ENCODE measurements around the gene CHRNB2. TPM values are rescaled to one million over a fixed set of nuclear protein-coding genes. Genes with fewer than 3 reads are reported as not detected.

Gene CHRNB2
- total RNA-seq, 6 donors from 2014 or later, result 0.15 TPM; not detected in 5

DNA sequence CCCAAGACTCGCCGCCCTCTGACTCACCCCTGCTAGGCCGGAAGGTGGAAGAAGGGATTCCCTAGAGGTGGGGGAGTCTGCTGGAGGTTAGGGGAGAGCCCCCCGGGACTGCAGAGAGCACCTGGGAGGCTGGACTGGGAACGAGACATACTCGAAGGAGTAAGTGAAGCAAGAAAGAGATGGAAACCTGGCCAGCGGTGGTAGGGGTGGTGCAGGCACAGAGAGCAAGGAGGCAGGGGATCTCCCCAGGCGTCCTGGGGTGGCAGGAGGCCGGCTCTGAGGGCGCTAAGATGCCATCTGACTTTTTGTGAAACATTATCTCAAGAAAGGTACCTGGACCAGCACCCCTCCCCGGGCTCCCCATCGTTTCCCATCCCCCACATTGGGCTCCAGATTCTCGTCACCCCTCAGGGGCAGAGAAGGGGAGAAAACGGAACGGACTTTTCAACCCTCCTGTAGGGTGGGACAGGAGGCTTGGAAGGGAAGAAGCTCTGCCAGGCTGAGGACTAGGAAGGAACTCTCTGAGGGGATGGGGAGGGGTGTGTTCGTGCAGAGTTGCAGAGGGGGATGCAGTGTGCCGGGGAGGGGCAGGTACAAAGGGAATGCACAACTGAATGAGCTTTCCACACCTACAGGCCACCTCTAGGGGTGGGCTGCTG lies 708 bp downstream of the CHRNB2 start:
- ATAC-seq (ENCODE audit: low FRiP score in 2 of 2) (no peak), DNase-seq (no peak)
- Histone ChIP-seq H3K27me3 (peaks cover 0 to 15% (median 3%) of the 10 kb centered on the region in 4 donors), H3K4me3 (peak overlapping the region in 3 of 4 donors; percentile 7 to 33 (median 19)), H3K27ac (no peak overlapping the region), H3K36me3 (no peaks in the 10 kb centered on the region), H3K4me1 (peaks cover 8 to 10% (median 9%) of the 10 kb centered on the region in 4 donors), H3K9me3 (no peaks in the 10 kb centered on the region)
- TF ChIP-seq, protein P1, sequence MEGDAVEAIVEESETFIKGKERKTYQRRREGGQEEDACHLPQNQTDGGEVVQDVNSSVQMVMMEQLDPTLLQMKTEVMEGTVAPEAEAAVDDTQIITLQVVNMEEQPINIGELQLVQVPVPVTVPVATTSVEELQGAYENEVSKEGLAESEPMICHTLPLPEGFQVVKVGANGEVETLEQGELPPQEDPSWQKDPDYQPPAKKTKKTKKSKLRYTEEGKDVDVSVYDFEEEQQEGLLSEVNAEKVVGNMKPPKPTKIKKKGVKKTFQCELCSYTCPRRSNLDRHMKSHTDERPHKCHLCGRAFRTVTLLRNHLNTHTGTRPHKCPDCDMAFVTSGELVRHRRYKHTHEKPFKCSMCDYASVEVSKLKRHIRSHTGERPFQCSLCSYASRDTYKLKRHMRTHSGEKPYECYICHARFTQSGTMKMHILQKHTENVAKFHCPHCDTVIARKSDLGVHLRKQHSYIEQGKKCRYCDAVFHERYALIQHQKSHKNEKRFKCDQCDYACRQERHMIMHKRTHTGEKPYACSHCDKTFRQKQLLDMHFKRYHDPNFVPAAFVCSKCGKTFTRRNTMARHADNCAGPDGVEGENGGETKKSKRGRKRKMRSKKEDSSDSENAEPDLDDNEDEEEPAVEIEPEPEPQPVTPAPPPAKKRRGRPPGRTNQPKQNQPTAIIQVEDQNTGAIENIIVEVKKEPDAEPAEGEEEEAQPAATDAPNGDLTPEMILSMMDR (IDR thresholded peaks at IDR 0.05), result no peak
- no peak for TF ChIP-seq POLR2AphosphoS5 (IDR thresholded peaks at IDR 0.05)
- no peak for TF ChIP-seq EP300 (IDR thresholded peaks at IDR 0.05)
- TF ChIP-seq POLR2A (IDR thresholded peaks at IDR 0.05), result no peak
- WGBS, 2 donors, result 41% methylated on average over 15 to 17 of the region's 17 CpGs

DNA sequence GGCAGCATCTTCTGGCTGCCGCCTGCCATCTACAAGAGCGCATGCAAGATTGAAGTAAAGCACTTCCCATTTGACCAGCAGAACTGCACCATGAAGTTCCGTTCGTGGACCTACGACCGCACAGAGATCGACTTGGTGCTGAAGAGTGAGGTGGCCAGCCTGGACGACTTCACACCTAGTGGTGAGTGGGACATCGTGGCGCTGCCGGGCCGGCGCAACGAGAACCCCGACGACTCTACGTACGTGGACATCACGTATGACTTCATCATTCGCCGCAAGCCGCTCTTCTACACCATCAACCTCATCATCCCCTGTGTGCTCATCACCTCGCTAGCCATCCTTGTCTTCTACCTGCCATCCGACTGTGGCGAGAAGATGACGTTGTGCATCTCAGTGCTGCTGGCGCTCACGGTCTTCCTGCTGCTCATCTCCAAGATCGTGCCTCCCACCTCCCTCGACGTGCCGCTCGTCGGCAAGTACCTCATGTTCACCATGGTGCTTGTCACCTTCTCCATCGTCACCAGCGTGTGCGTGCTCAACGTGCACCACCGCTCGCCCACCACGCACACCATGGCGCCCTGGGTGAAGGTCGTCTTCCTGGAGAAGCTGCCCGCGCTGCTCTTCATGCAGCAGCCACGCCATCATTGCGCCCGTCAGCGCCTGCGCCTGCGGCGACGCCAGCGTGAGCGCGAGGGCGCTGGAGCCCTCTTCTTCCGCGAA lies 3.8 kb downstream of the CHRNB2 start:
- H3K9me3 ChIP-seq, result no peaks in the 10 kb centered on the region
- no peak for ATAC-seq (ENCODE audit: low FRiP score in 2 of 2)
- no peak overlapping the region for H3K4me3 ChIP-seq
- TF ChIP-seq, protein P1 (IDR thresholded peaks at IDR 0.05), result no peak
- TF ChIP-seq EP300 (IDR thresholded peaks at IDR 0.05) (no peak), POLR2AphosphoS5 (IDR thresholded peaks at IDR 0.05) (no peak), POLR2A (IDR thresholded peaks at IDR 0.05) (no peak)
- H3K4me1 ChIP-seq, result peaks cover 8 to 10% (median 9%) of the 10 kb centered on the region in 4 donors
- H3K36me3 ChIP-seq, result no peaks in the 10 kb centered on the region
- WGBS, 2 donors, result 95 to 96% methylated on average over 52 to 59 of the region's 59 CpGs
- DNase-seq, result peak in 1 of 2 donors; percentile 80
- H3K27me3 ChIP-seq, result peaks cover 0 to 15% (median 3%) of the 10 kb centered on the region in 4 donors
- no peak overlapping the region for H3K27ac ChIP-seq

DNA sequence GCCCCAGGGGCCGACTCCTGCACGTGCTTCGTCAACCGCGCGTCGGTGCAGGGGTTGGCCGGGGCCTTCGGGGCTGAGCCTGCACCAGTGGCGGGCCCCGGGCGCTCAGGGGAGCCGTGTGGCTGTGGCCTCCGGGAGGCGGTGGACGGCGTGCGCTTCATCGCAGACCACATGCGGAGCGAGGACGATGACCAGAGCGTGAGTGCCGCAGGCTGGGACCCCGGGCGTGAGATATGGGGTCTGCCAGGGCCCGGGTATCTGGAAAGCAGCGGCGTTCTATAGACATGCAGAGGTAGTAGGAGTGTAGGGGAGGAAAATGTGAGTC lies 4.3 kb downstream of the CHRNB2 start:
- Histone ChIP-seq H3K4me3 (no peak overlapping the region), H3K9me3 (no peaks in the 10 kb centered on the region), H3K4me1 (peaks cover 8 to 10% (median 9%) of the 10 kb centered on the region in 4 donors), H3K27ac (no peak overlapping the region), H3K36me3 (no peaks in the 10 kb centered on the region), H3K27me3 (peaks cover 0 to 12% (median 3%) of the 10 kb centered on the region in 4 donors)
- no peak for ATAC-seq (ENCODE audit: low FRiP score in 2 of 2)
- no peak for TF ChIP-seq POLR2A (IDR thresholded peaks at IDR 0.05)
- no peak for TF ChIP-seq EP300 (IDR thresholded peaks at IDR 0.05)
- TF ChIP-seq, protein P1 (IDR thresholded peaks at IDR 0.05), result no peak
- no peak for TF ChIP-seq POLR2AphosphoS5 (IDR thresholded peaks at IDR 0.05)
- WGBS, 2 donors, result 94 to 98% methylated on average over 23 to 26 of the region's 29 CpGs
- no peak for DNase-seq

DNA sequence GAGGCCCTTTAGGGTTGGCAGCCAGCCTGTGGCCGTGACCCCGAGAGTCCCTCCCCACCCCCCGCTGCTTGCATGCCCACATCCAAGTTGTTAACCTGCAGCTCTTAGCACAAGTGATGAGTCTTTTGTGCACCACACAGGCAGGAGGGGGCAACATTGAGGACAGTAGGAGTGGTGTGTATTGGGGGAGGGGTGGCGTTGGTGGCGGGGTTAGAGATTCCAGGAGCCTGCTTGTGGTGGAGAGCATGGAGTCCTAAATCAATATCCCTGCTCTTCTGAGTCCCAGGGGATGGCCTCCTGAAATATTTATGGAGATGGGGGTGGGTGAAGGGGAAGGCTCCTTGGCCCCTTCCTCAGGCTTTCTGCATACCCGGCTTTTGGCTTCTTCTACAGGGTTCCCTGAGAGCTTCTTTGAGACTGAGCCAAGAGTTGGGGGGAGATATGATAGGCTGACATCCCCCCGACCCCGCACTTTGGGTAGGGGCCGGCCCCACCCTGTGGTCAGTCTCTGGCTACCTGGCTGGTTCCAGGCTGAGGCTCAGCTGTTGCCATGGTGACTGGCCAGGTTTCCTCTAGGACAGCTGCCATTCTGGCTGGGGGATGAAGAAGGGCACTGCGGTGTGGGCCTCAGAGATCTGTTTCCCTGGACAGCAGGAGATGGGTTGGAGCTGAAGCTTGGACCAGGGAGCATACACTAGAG lies 5.0 kb downstream of the CHRNB2 start:
- Histone ChIP-seq H3K36me3 (peaks cover 0 to under 1% (median 0%) of the 10 kb centered on the region in 4 donors), H3K4me1 (peaks cover 6 to 7% (median 7%) of the 10 kb centered on the region in 4 donors), H3K4me3 (no peak overlapping the region), H3K27ac (no peak overlapping the region), H3K27me3 (peaks cover 0 to 7% (median 2%) of the 10 kb centered on the region in 4 donors), H3K9me3 (no peaks in the 10 kb centered on the region)
- DNase-seq (no peak), ATAC-seq (ENCODE audit: low FRiP score in 2 of 2) (no peak)
- TF ChIP-seq POLR2A (IDR thresholded peaks at IDR 0.05), result no peak
- no peak for TF ChIP-seq POLR2AphosphoS5 (IDR thresholded peaks at IDR 0.05)
- no peak for TF ChIP-seq EP300 (IDR thresholded peaks at IDR 0.05)
- TF ChIP-seq, protein P1 (IDR thresholded peaks at IDR 0.05), result no peak
- whole genome bisulfite sequencing, 2 donors, result 63 to 78% methylated on average over 5 to 10 of the region's 10 CpGs
